Endothelial cell of umbilical vein (primary cell): ENCODE measurements around the gene KCNF1. TPM values are rescaled to one million over a fixed set of nuclear protein-coding genes. Genes with fewer than 3 reads are reported as not detected.

Experiments used
- BruUV-seq: library from RNA; stranded (reverse); fragments of 400-500 nt; replicated peaks from 2 replicates; lab custom pipeline; 2021; lab: Mats Ljungman, UMichigan
- CTCF ChIA-PET: fragments of 300-600, 350-600 bp; sonication (Branson Sonifier 250); formaldehyde crosslinking; loops from one replicate; lab custom pipeline; 2021; ENCODE audit warnings: antibody characterized with exemption, inconsistent platforms; lab: Charles Lee
- POLR2A ChIA-PET: fragments of 300-600, 350-600 bp; sonication (Branson Sonifier 250); formaldehyde crosslinking; loops from one replicate; lab custom pipeline; 2021; ENCODE audit warnings: antibody characterized with exemption, inconsistent platforms; lab: Charles Lee
- DNase-seq: peaks from one replicate; pipeline ENCODE4 v3.0.0-alpha.2; 2011; ENCODE audit warnings: low read depth, low spot score
- FAIRE-seq: peaks from 2 replicates; lab custom pipeline; 2011; peaks lifted over from hg19 to GRCh38; lab: Jason Lieb, UNC
- H2AFZ ChIP-seq: 2 replicates; pipeline ENCODE4 v1.6.0; 2012; ENCODE audit warnings: low read depth, low read length, control low read depth, inconsistent platforms
- H3K27ac ChIP-seq: 2 replicates; pipeline ENCODE4 v1.5.1; 2011; ENCODE audit warnings: low read depth, mild to moderate bottlenecking, control low read depth, low read length, moderate library complexity; ENCODE audit not compliant: insufficient read depth
- H3K27me3 ChIP-seq, 2 experiments: 2 replicates each; pipeline versions ENCODE4 v1.6.0 to v1.6.1; 2011; ENCODE audit warnings: low read length in 2 of 2, mixed read lengths in 1 of 2; ENCODE audit not compliant: control insufficient read depth in 2 of 2, insufficient read depth in 2 of 2
- H3K36me3 ChIP-seq, 2 experiments: 2 replicates in 1 of 2; 3 replicates in 1 of 2; pipeline ENCODE4 v1.5.1; 2011; ENCODE audit warnings: low read length in 2 of 2, mild to moderate bottlenecking in 1 of 2, moderate library complexity in 1 of 2; ENCODE audit not compliant: control insufficient read depth in 2 of 2, insufficient read depth in 2 of 2; ENCODE audit errors: extremely low read depth in 1 of 2
- H3K4me1 ChIP-seq: 3 replicates; pipeline ENCODE4 v1.5.1; 2011; ENCODE audit warnings: mild to moderate bottlenecking, low read length; ENCODE audit not compliant: control insufficient read depth, insufficient read depth; ENCODE audit errors: extremely low read depth
- H3K4me2 ChIP-seq: 2 replicates; pipeline ENCODE4 v1.6.1; 2011; ENCODE audit warnings: low read length, control low read depth, mixed read lengths; ENCODE audit not compliant: insufficient read depth
- H3K4me3 ChIP-seq, 3 experiments: fragments of 200-600 bp in 1 of 3; sonication (generic), shearing (Covaris generic) in 1 of 3; replicated peaks in 1 of 3; 2 replicates each; pipeline ENCODE4 v1.5.1; 2011 to 2016; ENCODE audit warnings: control low read depth in 3 of 3, low read length in 3 of 3, mild to moderate bottlenecking in 2 of 3, inconsistent platforms in 1 of 3, low read depth in 1 of 3, moderate library complexity in 1 of 3; ENCODE audit not compliant: insufficient read depth in 1 of 3
- H3K79me2 ChIP-seq: 2 replicates; pipeline ENCODE4 v1.6.0; 2012; ENCODE audit warnings: low read length, inconsistent platforms; ENCODE audit not compliant: control insufficient read depth, insufficient read depth
- H3K9ac ChIP-seq: replicated peaks from 2 replicates; pipeline ENCODE3; 2011; ENCODE audit warnings: low read length, control low read depth; ENCODE audit not compliant: insufficient read depth; ENCODE audit errors: extremely low read depth
- H3K9me1 ChIP-seq: replicated peaks from 3 replicates; pipeline ENCODE4 v1.6.0; 2011; ENCODE audit warnings: mild to moderate bottlenecking, low read length; ENCODE audit not compliant: control insufficient read depth, insufficient read depth; ENCODE audit errors: extremely low read depth
- H3K9me3 ChIP-seq: replicated peaks from 2 replicates; pipeline ENCODE4 v1.5.1; 2012; ENCODE audit warnings: low read length, inconsistent platforms; ENCODE audit not compliant: control insufficient read depth, insufficient read depth
- H4K20me1 ChIP-seq: replicated peaks from 2 replicates; pipeline ENCODE3; 2011; ENCODE audit warnings: mild to moderate bottlenecking, low read length; ENCODE audit not compliant: control insufficient read depth, insufficient read depth; ENCODE audit errors: extremely low read depth
- EZH2 ChIP-seq: IDR thresholded peaks from 2 replicates; pipeline ENCODE4 v1.6.1; 2012; ENCODE audit warnings: borderline replicate concordance, low read depth, mild to moderate bottlenecking, moderate library complexity, low read length, inconsistent platforms; ENCODE audit not compliant: severe bottlenecking
- FOS ChIP-seq: IDR thresholded peaks from 2 replicates; pipeline ENCODE4 v1.6.1; 2011; ENCODE audit warnings: mild to moderate bottlenecking, low read length, moderate library complexity, borderline replicate concordance; ENCODE audit not compliant: insufficient read depth
- GATA2 ChIP-seq: IDR thresholded peaks from 2 replicates; pipeline ENCODE4 v1.7.0; 2011; ENCODE audit warnings: low read depth, mild to moderate bottlenecking, moderate library complexity, mixed read lengths, low read length; ENCODE audit not compliant: insufficient read length, insufficient read depth
- JUN ChIP-seq: IDR thresholded peaks from 2 replicates; pipeline ENCODE4 v1.6.1; 2011; ENCODE audit warnings: borderline replicate concordance, low read depth; ENCODE audit not compliant: insufficient read length, insufficient read depth
- MYC ChIP-seq: IDR thresholded peaks from one replicate; pipeline ENCODE4 v1.6.1; 2011; ENCODE audit warnings: mild to moderate bottlenecking, low read depth, low read length
- POLR2A ChIP-seq: IDR thresholded peaks from 2 replicates; pipeline ENCODE4 v1.6.1; 2012; ENCODE audit warnings: low read depth, mild to moderate bottlenecking, control low read depth, low read length
- POLR2AphosphoS5 ChIP-seq: IDR thresholded peaks from 2 replicates; pipeline ENCODE4 v1.6.1; 2012; ENCODE audit warnings: low read depth, mild to moderate bottlenecking, control low read depth, low read length, moderate library complexity; ENCODE audit not compliant: insufficient read depth
- dilution Hi-C: fragments of 300-500 bp; cut with MboI; formaldehyde crosslinking; loops from one replicate; pipeline ENCODE4 v1.15.0; 2019; ENCODE audit warnings: low sequenced_read_pairs; ENCODE audit not compliant: extremely low pct_ligation_motif_present
- intact Hi-C: fragments of 100-400 bp; cut with micrococcal nuclease; formaldehyde crosslinking; loops from one replicate; pipeline ENCODE4 v1.10.0; 2022
- polyA plus RNA-seq, 4 experiments: library from polyadenylated mRNA; depleted of rRNA in 3 of 4; stranded (reverse) in 3 of 4; unstranded in 1 of 4; fragments of >200 nt; gene quantifications; 2 replicates each; pipeline versions ENCODE4 v1.2.1 to v1.2.3, GENCODE V29; 2011 to 2012; ENCODE audit warnings: missing spikeins in 1 of 4
- total RNA-seq: library from RNA; stranded (reverse); gene quantifications from 2 replicates; pipeline ENCODE4 v1.2.3, GENCODE V29; 2021
- TF ChIP-seq, protein P1 (sequence below): IDR thresholded peaks from 2 replicates; pipeline ENCODE4 v1.6.1; 2011; ENCODE audit not compliant: insufficient read depth, insufficient read length
- TF ChIP-seq, protein P2 (sequence below), 2 donors: IDR thresholded peaks; 1 replicate in 1 of 2; 2 replicates in 1 of 2; pipeline ENCODE4 v1.5.1; 2011; ENCODE audit warnings: low read length in 2 of 2, mild to moderate bottlenecking in 2 of 2, moderate library complexity in 2 of 2, control low read depth in 1 of 2, inconsistent platforms in 1 of 2, low read depth in 1 of 2; ENCODE audit not compliant: insufficient read depth in 1 of 2; ENCODE audit errors: extremely low read depth in 1 of 2

Gene KCNF1
- total and polyA plus RNA-seq, 2 donors (not counting 3 experiments of a cell fraction or from before 2014, with no cell fraction given) = 0.23 to 0.42 TPM

DNA sequence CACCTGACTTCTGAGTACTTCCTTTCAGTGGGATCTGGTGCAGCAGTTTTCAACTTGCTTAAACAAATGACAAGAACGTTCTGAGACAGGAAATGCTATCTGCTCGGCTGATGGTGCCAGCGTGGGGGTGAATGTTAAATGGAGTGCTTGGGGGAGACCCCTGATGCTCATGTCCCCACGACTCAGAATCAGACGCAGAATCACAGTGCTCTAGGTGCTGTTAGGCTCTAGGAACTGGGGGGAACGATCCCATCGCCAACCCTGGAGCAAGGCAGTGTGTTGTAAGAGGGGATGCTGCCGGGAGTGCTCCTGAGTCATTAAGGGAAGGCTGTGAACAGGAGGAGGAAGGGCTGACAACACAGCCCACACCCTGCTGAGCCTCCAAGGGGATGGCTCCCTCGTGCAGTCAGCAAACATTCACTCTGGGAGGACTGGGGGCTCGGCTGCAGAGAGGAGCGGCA is 34.1 kb upstream of the KCNF1 start:
- Histone ChIP-seq H3K4me1 (no peaks in the 10 kb centered on the region), H3K9me1 (no peaks in the 10 kb centered on the region), H2AFZ (no peak overlapping the region), H3K27ac (no peak overlapping the region), H3K4me3 (no peak overlapping the region), H3K9ac (no peak overlapping the region), H3K4me2 (no peak overlapping the region), H3K27me3 (peaks cover 2 to 3% of the 10 kb centered on the region in 2 experiments), H4K20me1 (no peaks in the 10 kb centered on the region), H3K36me3 (no peaks in the 10 kb centered on the region), H3K79me2 (no peaks in the 10 kb centered on the region), H3K9me3 (no peaks in the 10 kb centered on the region)
- no TSS peak for BruUV-seq
- CTCF ChIA-PET = no interaction called here
- FAIRE-seq (no peak), DNase-seq (no peak)
- dilution Hi-C loops (no loop called here), intact Hi-C loops (no loop called here)
- TF ChIP-seq POLR2A (no peak), MYC (no peak), EZH2 (no peak), GATA2 (no peak), FOS (no peak), JUN (no peak), POLR2AphosphoS5 (no peak)
- TF ChIP-seq, protein P1, sequence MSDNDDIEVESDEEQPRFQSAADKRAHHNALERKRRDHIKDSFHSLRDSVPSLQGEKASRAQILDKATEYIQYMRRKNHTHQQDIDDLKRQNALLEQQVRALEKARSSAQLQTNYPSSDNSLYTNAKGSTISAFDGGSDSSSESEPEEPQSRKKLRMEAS = no peak
- TF ChIP-seq, protein P2, sequence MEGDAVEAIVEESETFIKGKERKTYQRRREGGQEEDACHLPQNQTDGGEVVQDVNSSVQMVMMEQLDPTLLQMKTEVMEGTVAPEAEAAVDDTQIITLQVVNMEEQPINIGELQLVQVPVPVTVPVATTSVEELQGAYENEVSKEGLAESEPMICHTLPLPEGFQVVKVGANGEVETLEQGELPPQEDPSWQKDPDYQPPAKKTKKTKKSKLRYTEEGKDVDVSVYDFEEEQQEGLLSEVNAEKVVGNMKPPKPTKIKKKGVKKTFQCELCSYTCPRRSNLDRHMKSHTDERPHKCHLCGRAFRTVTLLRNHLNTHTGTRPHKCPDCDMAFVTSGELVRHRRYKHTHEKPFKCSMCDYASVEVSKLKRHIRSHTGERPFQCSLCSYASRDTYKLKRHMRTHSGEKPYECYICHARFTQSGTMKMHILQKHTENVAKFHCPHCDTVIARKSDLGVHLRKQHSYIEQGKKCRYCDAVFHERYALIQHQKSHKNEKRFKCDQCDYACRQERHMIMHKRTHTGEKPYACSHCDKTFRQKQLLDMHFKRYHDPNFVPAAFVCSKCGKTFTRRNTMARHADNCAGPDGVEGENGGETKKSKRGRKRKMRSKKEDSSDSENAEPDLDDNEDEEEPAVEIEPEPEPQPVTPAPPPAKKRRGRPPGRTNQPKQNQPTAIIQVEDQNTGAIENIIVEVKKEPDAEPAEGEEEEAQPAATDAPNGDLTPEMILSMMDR (IDR thresholded peaks at IDR 0.05; ENCODE audit: extremely low read depth in 1 of 2, insufficient read depth in 1 of 2, low read depth in 1 of 2, low read length in 2 of 2) = no peak
- POLR2A ChIA-PET = no interaction called here
